Astrocyte of the spinal cord (primary cell): ENCODE measurements around the gene BPIFB4.
"Not testable (repeated sequence)": the region's sequence is repeated elsewhere in the genome, so short reads cannot be mapped to it uniquely, and the experiment has no call there.

Experiments used
- DNase-seq: peaks from one replicate; pipeline ENCODE4 v3.0.0; 2011; ENCODE audit warnings: low read depth, low spot score
- H3K4me3 ChIP-seq: 2 replicates; pipeline ENCODE4 v1.5.1; 2011; ENCODE audit warnings: low read depth, mild to moderate bottlenecking, low read length, moderate library complexity
- in situ Hi-C: cut with HindIII; loops from 2 replicates; pipeline ENCODE4 v1.10.0; 2017; ENCODE audit warnings: low sequenced_read_pairs
- TF ChIP-seq, protein P1 (sequence below): IDR thresholded peaks from 2 replicates; pipeline ENCODE4 v1.5.1; 2012; ENCODE audit warnings: low read depth, mild to moderate bottlenecking, low read length, inconsistent platforms

Gene BPIFB4

DNA sequence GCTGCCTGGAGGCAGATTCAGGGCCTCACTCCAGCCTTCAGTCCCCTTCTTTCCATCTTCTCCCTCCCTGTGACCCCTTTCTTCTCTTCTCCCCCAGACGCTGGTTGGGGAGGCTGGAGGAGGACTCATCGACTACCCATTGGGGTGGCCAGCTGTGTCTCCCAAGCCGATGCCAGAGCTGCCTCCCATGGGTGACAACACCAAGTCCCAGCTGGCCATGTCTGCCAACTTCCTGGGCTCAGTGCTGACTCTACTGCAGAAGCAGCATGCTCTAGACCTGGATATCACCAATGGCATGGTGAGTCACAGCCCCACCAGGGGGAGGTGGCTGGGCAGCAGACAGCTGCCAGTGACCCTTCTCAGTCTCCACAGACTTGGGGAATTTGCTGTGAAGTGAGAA is 12.9 kb downstream of the BPIFB4 start:
- TF ChIP-seq, protein P1, sequence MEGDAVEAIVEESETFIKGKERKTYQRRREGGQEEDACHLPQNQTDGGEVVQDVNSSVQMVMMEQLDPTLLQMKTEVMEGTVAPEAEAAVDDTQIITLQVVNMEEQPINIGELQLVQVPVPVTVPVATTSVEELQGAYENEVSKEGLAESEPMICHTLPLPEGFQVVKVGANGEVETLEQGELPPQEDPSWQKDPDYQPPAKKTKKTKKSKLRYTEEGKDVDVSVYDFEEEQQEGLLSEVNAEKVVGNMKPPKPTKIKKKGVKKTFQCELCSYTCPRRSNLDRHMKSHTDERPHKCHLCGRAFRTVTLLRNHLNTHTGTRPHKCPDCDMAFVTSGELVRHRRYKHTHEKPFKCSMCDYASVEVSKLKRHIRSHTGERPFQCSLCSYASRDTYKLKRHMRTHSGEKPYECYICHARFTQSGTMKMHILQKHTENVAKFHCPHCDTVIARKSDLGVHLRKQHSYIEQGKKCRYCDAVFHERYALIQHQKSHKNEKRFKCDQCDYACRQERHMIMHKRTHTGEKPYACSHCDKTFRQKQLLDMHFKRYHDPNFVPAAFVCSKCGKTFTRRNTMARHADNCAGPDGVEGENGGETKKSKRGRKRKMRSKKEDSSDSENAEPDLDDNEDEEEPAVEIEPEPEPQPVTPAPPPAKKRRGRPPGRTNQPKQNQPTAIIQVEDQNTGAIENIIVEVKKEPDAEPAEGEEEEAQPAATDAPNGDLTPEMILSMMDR: no peak
- no peak overlapping the region for H3K4me3 ChIP-seq
- in situ Hi-C loops: no loop called here
- no peak for DNase-seq

DNA sequence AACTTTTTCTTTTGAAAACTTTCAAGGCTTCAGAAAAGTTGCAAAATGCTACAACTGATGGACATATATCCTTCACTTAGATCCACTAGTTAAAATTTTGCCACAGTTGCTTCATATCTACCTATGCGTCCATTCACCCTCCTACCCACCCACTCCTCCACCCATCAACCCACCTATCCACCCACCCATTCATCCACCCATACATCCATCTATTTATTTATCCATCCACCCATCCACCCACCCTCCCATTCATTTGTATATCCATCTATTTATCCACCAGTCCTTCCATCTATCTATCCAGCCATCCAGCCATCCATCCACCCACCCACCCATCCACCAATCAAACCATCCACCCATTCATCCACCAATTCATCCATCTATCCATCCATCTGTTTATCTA is 13.6 kb downstream of the BPIFB4 start:
- TF ChIP-seq, protein P1: no peak
- in situ Hi-C loops: no loop called here
- DNase-seq: no peak
- no peak overlapping the region for H3K4me3 ChIP-seq

DNA sequence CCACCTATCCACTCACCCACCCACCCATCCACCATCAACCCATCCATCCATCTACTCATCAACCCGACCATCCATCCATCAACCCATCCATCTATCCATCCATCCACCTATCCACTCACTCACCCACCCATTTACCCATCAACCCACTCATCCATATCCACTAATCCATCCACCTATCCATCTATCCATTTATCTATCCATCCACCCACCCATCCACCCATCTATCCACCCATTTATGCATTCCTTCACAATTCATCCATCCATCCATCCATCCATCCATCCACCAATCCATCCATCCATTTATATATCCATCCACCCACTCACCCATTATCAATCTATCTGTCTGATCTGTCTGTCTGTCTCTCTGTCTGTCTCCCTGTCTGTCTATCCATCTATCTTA is 14.1 kb downstream of the BPIFB4 start:
- DNase-seq: no peak
- TF ChIP-seq, protein P1: no peak
- in situ Hi-C loops: no loop called here
- no peak overlapping the region for H3K4me3 ChIP-seq

DNA sequence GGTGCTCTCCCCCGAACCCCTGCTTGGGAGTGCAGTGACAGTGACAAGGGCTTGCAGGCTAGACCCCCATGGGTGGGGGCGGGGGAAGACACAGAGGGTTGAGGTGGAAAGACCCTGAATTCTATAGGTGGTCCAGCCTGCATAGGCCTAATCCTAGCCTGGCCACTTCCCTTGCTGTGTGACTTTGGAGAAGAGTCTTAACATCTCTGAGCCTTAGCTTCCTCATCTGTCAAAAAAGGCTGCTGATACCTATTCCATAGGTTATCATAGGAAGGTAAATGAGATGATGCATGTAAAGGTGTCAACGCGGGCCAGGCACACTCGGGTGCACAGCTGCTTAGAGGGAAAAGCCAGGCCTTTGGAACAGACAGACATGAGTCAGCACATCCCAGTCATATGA is 15.8 kb downstream of the BPIFB4 start:
- in situ Hi-C loops: no loop called here
- no peak for DNase-seq
- TF ChIP-seq, protein P1: no peak
- no peak overlapping the region for H3K4me3 ChIP-seq

DNA sequence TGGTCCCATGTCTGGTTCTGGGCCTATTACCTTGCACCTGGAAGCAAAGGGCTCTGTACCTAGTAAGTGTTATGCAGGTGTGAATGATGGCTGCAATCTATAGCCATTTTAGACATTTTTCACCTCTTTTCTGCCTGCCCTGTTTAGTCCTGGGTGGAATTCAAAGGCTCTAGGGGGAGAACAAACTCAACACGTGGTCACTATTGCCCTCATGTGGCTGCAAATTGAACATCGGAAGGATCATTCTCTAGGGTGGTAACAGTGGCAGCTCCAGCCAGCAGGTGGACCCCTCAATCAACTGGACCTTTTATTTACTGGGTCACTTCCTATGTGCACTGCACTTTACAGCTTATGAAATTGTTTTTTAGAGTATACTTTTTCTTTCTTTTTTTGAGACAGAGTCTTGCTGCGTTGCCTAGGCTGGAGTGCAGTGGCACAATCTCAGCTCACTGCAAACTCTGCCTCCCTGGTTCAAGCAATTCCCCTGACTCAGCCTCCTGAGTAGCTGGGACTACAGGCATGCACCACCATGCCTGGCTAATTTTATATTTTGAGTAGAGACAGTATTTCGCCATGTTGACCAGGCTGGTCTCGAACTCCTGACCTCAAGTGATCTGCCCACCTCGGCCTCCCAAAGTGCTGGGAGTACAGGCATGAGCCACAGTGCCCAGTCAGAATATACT is 16.6 kb downstream of the BPIFB4 start:
- peak; percentile 15 for DNase-seq
- H3K4me3 ChIP-seq, in situ Hi-C loops: not testable (repeated sequence)
- TF ChIP-seq, protein P1: peak; percentile 60

DNA sequence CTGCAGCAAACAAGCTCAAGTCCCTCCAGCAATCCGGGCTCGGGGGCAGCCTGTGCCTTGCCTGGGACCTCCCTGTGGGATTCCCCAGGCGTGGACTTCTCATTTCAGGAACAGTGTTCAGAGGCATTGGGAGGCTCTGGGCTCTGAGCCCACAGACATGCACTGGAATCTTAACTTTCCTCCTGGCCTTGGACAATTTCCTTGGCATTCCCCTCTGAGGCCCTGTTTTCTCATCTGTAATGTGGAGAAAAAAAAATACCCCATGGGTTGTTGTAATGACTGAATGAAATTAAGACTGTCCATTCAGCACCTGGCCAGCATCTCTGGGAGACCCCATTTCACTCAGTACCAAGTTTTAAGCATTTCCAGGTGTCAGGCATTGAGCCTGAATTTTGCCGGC is 17.6 kb downstream of the BPIFB4 start:
- TF ChIP-seq, protein P1: no peak
- H3K4me3 ChIP-seq: no peak overlapping the region
- DNase-seq: no peak
- in situ Hi-C loops: no loop called here
